Right lobe of liver (tissue), 6 donors: Measurements from ENCODE around the gene PLG. TPM values are rescaled to one million over a fixed set of nuclear protein-coding genes. Genes with fewer than 3 reads are reported as not detected.
"Not testable (repeated sequence)": the region's sequence is repeated elsewhere in the genome, so short reads cannot be mapped to it uniquely, and the experiment has no call there.

Source experiments
- ATAC-seq, 4 donors: fragments of 200-7000 bp; cut with Tn5 transposase; one replicate each; pipeline ENCODE4 v1.9.1; 2020; ENCODE audit warnings: mild to moderate bottlenecking in 4 of 4, moderate library complexity in 4 of 4
- DNase-seq, 3 donors: peaks; one replicate each; pipeline ENCODE4 v3.0.0-alpha.2; 2020
- H3K27ac ChIP-seq, 3 donors: fragments of 200-600 bp; one replicate each; pipeline ENCODE4 v1.8.0; 2022
- H3K27me3 ChIP-seq, 2 donors: fragments of 200-600 bp; one replicate each; pipeline ENCODE4 v1.8.0; 2022
- H3K36me3 ChIP-seq, 4 donors: fragments of 200-600 bp; sonication (generic) in 1 of 4; one replicate each; pipeline versions ENCODE4 v1.5.1 to v1.8.0; 2017 to 2022; ENCODE audit warnings: control low read depth in 1 of 4
- H3K4me1 ChIP-seq, 4 donors: fragments of 200-600 bp; sonication (generic) in 1 of 4; one replicate each; pipeline versions ENCODE4 v1.5.1 to v1.8.0; 2017 to 2022; ENCODE audit warnings: control low read depth in 1 of 4
- H3K4me3 ChIP-seq, 3 donors: fragments of 200-600 bp; one replicate each; pipeline ENCODE4 v1.8.0; 2022
- H3K9me3 ChIP-seq, 4 donors: fragments of 200-600 bp; sonication (generic) in 1 of 4; one replicate each; pipeline versions ENCODE4 v1.5.1 to v1.8.0; 2017 to 2022; ENCODE audit warnings: control low read depth in 1 of 4
- CTCF ChIP-seq, 4 donors: fragments of 200-600 bp in 3 of 4; fragments of 450-650 bp in 1 of 4; IDR thresholded peaks; one replicate each; pipeline versions ENCODE4 v1.5.1 to v1.8.0; 2016 to 2022; ENCODE audit warnings: antibody characterized with exemption in 4 of 4, mild to moderate bottlenecking in 2 of 4
- POLR2A ChIP-seq: fragments of 450-650 bp; IDR thresholded peaks from one replicate; pipeline ENCODE4 v1.6.1; 2017; ENCODE audit warnings: antibody characterized with exemption, mild to moderate bottlenecking
- WGBS: methylation state at CpG from one replicate; pipeline ENCODE4 v1.1.6; 2018; ENCODE audit warnings: low coverage, low lambda C conversion rate; ENCODE audit not compliant: insufficient coverage; ENCODE audit errors: missing lambda C conversion rate; 5-methylcytosine and 5-hydroxymethylcytosine counted together
- intact Hi-C, 2 donors: fragments of 100-400 bp; cut with DNase I; formaldehyde crosslinking; loops; one replicate each; pipeline versions ENCODE4 v1.11.2 to v1.14.1; 2022
- total RNA-seq, 6 experiments: library from RNA; depleted of rRNA in 2 of 6; stranded (reverse); fragments of >200 nt in 2 of 6; fragmentation: NEBNext Ultra II Directional in 3 of 6; extraction: Animal tissue kit (Norgen Biotek cat#: 25700) in 3 of 6; gene quantifications; one replicate each; pipeline versions ENCODE4 v1.1.0 to v1.2.4, GENCODE V29; 2016 to 2023
- donor health status: DM: no; HTN: yes; CAD: no.
- donor health status: DM: no; HTN: no; CAD: no.
- donor health status: DM: no; HTN: no; CAD: no.
- donor health status: DM: no; HTN: yes; CAD: no.
- donor health status: DM: no; HTN: yes; CAD: no.

PLG gene
- total RNA-seq, 6 experiments from 2014 or later: 756 to 3,432 (median 1,885) TPM

GRCh38 chr6:160692369-160692959 is 9.6 kb upstream of the PLG start:
- TF ChIP-seq CTCF (IDR thresholded peaks at IDR 0.05) (peak; percentile 36 to 57 (median 52)), POLR2A (no peak)
- Histone ChIP-seq H3K27ac (peak overlapping the region in 1 of 3 donors; percentile 66), H3K4me1 (peaks cover 0 to 30% (median 9%) of the 10 kb centered on the region in 4 donors), H3K27me3 (no peaks in the 10 kb centered on the region), H3K36me3 (no peaks in the 10 kb centered on the region), H3K9me3 (no peaks in the 10 kb centered on the region), H3K4me3 (no peak overlapping the region)
- peak; percentile 58 to 80 (median 65) for ATAC-seq
- intact Hi-C loops: no loop called here
- peak in 1 of 3 donors; percentile 58 for DNase-seq
- WGBS: 37% methylated on average over 5 of the region's 5 CpGs

- ATAC-seq, intact Hi-C loops, H3K9me3 ChIP-seq, H3K4me3 ChIP-seq, H3K27me3 ChIP-seq, H3K36me3 ChIP-seq, DNase-seq: not testable (repeated sequence)
- peaks cover 0 to 52% (median 11%) of the 10 kb centered on the region in 4 donors for H3K4me1 ChIP-seq
- peak overlapping the region in 1 of 3 donors; percentile 86 for H3K27ac ChIP-seq
Measured at GRCh38 chr6:160695025-160695424, 7.0 kb upstream of the PLG start.

GRCh38 chr6:160695622-160696021 is 6.4 kb upstream of the PLG start:
- Histone ChIP-seq H3K4me1 (peaks cover 0 to 52% (median 11%) of the 10 kb centered on the region in 4 donors), H3K27ac (peak overlapping the region in 1 of 3 donors; percentile 86)
- intact Hi-C loops, ATAC-seq, H3K36me3 ChIP-seq, H3K4me3 ChIP-seq, H3K9me3 ChIP-seq, H3K27me3 ChIP-seq, DNase-seq: not testable (repeated sequence)
- WGBS: 72% methylated on average over 2 of the region's 2 CpGs

GRCh38 chr6:160696884-160697283 is 5.2 kb upstream of the PLG start:
- Histone ChIP-seq H3K27ac (peak overlapping the region in 2 of 3 donors; percentile 67 to 86), H3K4me3 (peak overlapping the region in 2 of 3 donors; percentile 32 to 41), H3K4me1 (peaks cover 0 to 48% (median 11%) of the 10 kb centered on the region in 4 donors)
- ATAC-seq (peak; percentile 58 to 71 (median 62)), DNase-seq (peak in 1 of 3 donors; percentile 79)
- H3K27me3 ChIP-seq, H3K36me3 ChIP-seq, H3K9me3 ChIP-seq, intact Hi-C loops: not testable (repeated sequence)
- WGBS: 45% methylated on average over 3 of the region's 3 CpGs

GRCh38 chr6:160697826-160698225 is 4.2 kb upstream of the PLG start:
- Histone ChIP-seq H3K27ac (peak overlapping the region; percentile 28 to 86 (median 67)), H3K9me3 (no peaks in the 10 kb centered on the region), H3K36me3 (no peaks in the 10 kb centered on the region), H3K4me1 (peaks cover 0 to 39% (median 7%) of the 10 kb centered on the region in 4 donors), H3K4me3 (peak overlapping the region in 2 of 3 donors; percentile 32 to 41), H3K27me3 (no peaks in the 10 kb centered on the region)
- WGBS: 39% methylated on average over 6 of the region's 6 CpGs
- DNase-seq (peak in 1 of 3 donors; percentile 67), ATAC-seq (peak; percentile 63 to 80 (median 70))
- intact Hi-C loops: no loop called here
- TF ChIP-seq CTCF (IDR thresholded peaks at IDR 0.05) (no peak), POLR2A (no peak)

- Histone ChIP-seq H3K27ac (peak overlapping the region in 2 of 3 donors; percentile 92 to 94), H3K4me3 (peak overlapping the region in 2 of 3 donors; percentile 67 to 71), H3K4me1 (peaks cover 0 to 29% (median 9%) of the 10 kb centered on the region in 4 donors), H3K36me3 (peaks cover 0 to 14% (median 6%) of the 10 kb centered on the region in 4 donors)
- WGBS: 35% methylated on average over 4 of the region's 7 CpGs
- TF ChIP-seq POLR2A: peak; percentile 87
- H3K27me3 ChIP-seq, intact Hi-C loops, H3K9me3 ChIP-seq: not testable (repeated sequence)
- ATAC-seq (peak; percentile 56 to 80 (median 71)), DNase-seq (peak; percentile 69 to 91 (median 77))
Measured at GRCh38 chr6:160704688-160705087, 2.6 kb downstream of the PLG start.

GRCh38 chr6:160708993-160709392 is 6.9 kb downstream of the PLG start:
- DNase-seq, H3K9me3 ChIP-seq, H3K27me3 ChIP-seq, intact Hi-C loops: not testable (repeated sequence)
- Histone ChIP-seq H3K4me3 (peak overlapping the region in 2 of 3 donors; percentile 15 to 30), H3K27ac (peak overlapping the region; percentile 67 to 94 (median 71)), H3K36me3 (peaks cover 0 to 48% (median 16%) of the 10 kb centered on the region in 4 donors), H3K4me1 (peaks cover 0 to 40% (median 9%) of the 10 kb centered on the region in 4 donors)
- ATAC-seq: peak; percentile 42 to 67 (median 59)
